SK-N-SH (cell line): ENCODE measurements around the gene ISLR. TPM values are rescaled to one million over a fixed set of nuclear protein-coding genes. Genes with fewer than 3 reads are reported as not detected.
A peak's percentile ranks its signal among the peaks of the same experiment; 100 is the strongest.

ENCODE experiments used
- CTCF ChIA-PET: fragments of 300-600, 350-600 bp; formaldehyde crosslinking; extraction: SDS; loops from one replicate; lab custom pipeline; 2021; lab: Yijun Ruan, JAX
- POLR2A ChIA-PET: fragments of 350-600 bp; sonication (Branson Sonifier 250); formaldehyde crosslinking; extraction: SDS; loops from one replicate; lab custom pipeline; 2020; ENCODE audit warnings: antibody characterized with exemption, inconsistent platforms; lab: Yijun Ruan, JAX
- DNase-seq: peaks from one replicate; pipeline ENCODE4 v3.0.0; 2012
- H2AFZ ChIP-seq: fragments of 200-600 bp; sonication (generic); 2 replicates; pipeline ENCODE4 v1.8.1; 2016; ENCODE audit warnings: antibody characterized with exemption, mild to moderate bottlenecking, low read depth
- H3F3A ChIP-seq: fragments of 200-600 bp; sonication (generic); replicated peaks from 2 replicates; pipeline ENCODE3; 2016; ENCODE audit warnings: antibody characterized with exemption, mild to moderate bottlenecking; ENCODE audit not compliant: insufficient read depth
- H3K27ac ChIP-seq, 2 experiments: fragments of 200-500 bp in 1 of 2; fragments of 200-600 bp in 1 of 2; sonication (Bioruptor generic) in 1 of 2; sonication (generic), shearing (Covaris generic) in 1 of 2; 2 replicates each; pipeline versions ENCODE4 v1.5.1 to v1.6.1; 2014 to 2016; ENCODE audit warnings: low read depth in 2 of 2, inconsistent platforms in 1 of 2, low read length in 1 of 2, mild to moderate bottlenecking in 1 of 2, mixed read lengths in 1 of 2
- H3K27me3 ChIP-seq: fragments of 200-600 bp; sonication (generic), shearing (Covaris generic); 2 replicates; pipeline ENCODE4 v1.6.1; 2016; ENCODE audit warnings: mixed run types; ENCODE audit not compliant: insufficient read depth
- H3K36me3 ChIP-seq, 2 experiments: fragments of 200-500 bp in 1 of 2; fragments of 200-600 bp in 1 of 2; sonication (Bioruptor generic) in 1 of 2; sonication (generic) in 1 of 2; replicated peaks in 1 of 2; 2 replicates each; pipeline versions ENCODE3 to v1.5.1; 2014 to 2016; ENCODE audit warnings: low read length in 1 of 2, mild to moderate bottlenecking in 1 of 2; ENCODE audit not compliant: insufficient read depth in 2 of 2, control insufficient read depth in 1 of 2
- H3K4me1 ChIP-seq, 2 experiments: fragments of 200-500 bp in 1 of 2; fragments of 200-600 bp in 1 of 2; sonication (Bioruptor generic) in 1 of 2; sonication (generic), shearing (Covaris generic) in 1 of 2; 2 replicates each; pipeline versions ENCODE4 v1.5.1 to v1.6.1; 2014 to 2016; ENCODE audit warnings: low read depth in 1 of 2, low read length in 1 of 2, mixed run types in 1 of 2; ENCODE audit not compliant: insufficient read depth in 2 of 2, control insufficient read depth in 1 of 2
- H3K4me2 ChIP-seq: fragments of 200-600 bp; sonication (generic), shearing (Covaris generic); 2 replicates; pipeline ENCODE4 v1.6.1; 2017; ENCODE audit warnings: mixed run types
- H3K4me3 ChIP-seq, 2 experiments: fragments of 200-500 bp in 1 of 2; fragments of 200-600 bp in 1 of 2; sonication (Bioruptor generic) in 1 of 2; sonication (generic), shearing (Covaris generic) in 1 of 2; 2 replicates each; pipeline versions ENCODE4 v1.5.1 to v1.8.1; 2014 to 2016; ENCODE audit warnings: low read depth in 2 of 2, inconsistent platforms in 1 of 2, low read length in 1 of 2, mild to moderate bottlenecking in 1 of 2, mixed read lengths in 1 of 2, moderate library complexity in 1 of 2
- H3K79me2 ChIP-seq: fragments of 200-600 bp; sonication (generic); 2 replicates; pipeline ENCODE4 v1.8.1; 2017; ENCODE audit warnings: mild to moderate bottlenecking; ENCODE audit not compliant: insufficient read depth
- H3K9ac ChIP-seq: fragments of 200-600 bp; sonication (generic); 2 replicates; pipeline ENCODE4 v1.6.1; 2017; ENCODE audit warnings: mixed run types
- H3K9me2 ChIP-seq: fragments of 200-600 bp; sonication (generic); 2 replicates; pipeline ENCODE4 v1.6.1; 2017; ENCODE audit warnings: mixed run types
- H3K9me3 ChIP-seq: fragments of 200-600 bp; sonication (generic); 2 replicates; pipeline ENCODE4 v1.6.1; 2017; ENCODE audit warnings: mixed run types, mild to moderate bottlenecking, moderate library complexity
- H4K20me1 ChIP-seq: fragments of 200-600 bp; sonication (generic); 2 replicates; pipeline ENCODE4 v1.6.1; 2017; ENCODE audit warnings: mild to moderate bottlenecking, mixed run types; ENCODE audit not compliant: insufficient read depth
- CTCF ChIP-seq: fragments of 200-600 bp; sonication (generic); IDR thresholded peaks from 2 replicates; pipeline ENCODE4 v1.6.1; 2017; ENCODE audit warnings: antibody characterized with exemption, mild to moderate bottlenecking, moderate library complexity
- EZH2phosphoT487 ChIP-seq: fragments of 200-600 bp; sonication (generic); IDR thresholded peaks from 2 replicates; pipeline ENCODE4 v1.6.1; 2017; ENCODE audit warnings: low read depth, mixed run types, mild to moderate bottlenecking, antibody characterized with exemption, moderate library complexity, borderline replicate concordance
- FOSL2 ChIP-seq: IDR thresholded peaks from 2 replicates; pipeline ENCODE4 v1.4.0; 2012; ENCODE audit warnings: low read depth, mild to moderate bottlenecking, moderate library complexity, borderline replicate concordance
- FOXM1 ChIP-seq: IDR thresholded peaks from 2 replicates; pipeline ENCODE4 v1.4.0; 2012; ENCODE audit warnings: low read depth, mild to moderate bottlenecking
- IRF3 ChIP-seq: fragments of 150-350 bp; IDR thresholded peaks from 2 replicates; pipeline ENCODE4 v1.6.1; 2016; ENCODE audit warnings: mild to moderate bottlenecking, low read depth, low read length
- NFIC ChIP-seq: IDR thresholded peaks from 2 replicates; pipeline ENCODE4 v1.4.0; 2012; ENCODE audit warnings: borderline replicate concordance
- RAD21 ChIP-seq: IDR thresholded peaks from 2 replicates; pipeline ENCODE4 v1.6.1; 2012; ENCODE audit warnings: mild to moderate bottlenecking, low read length
- RCOR1 ChIP-seq: fragments of 150-350 bp; IDR thresholded peaks from 2 replicates; pipeline ENCODE4 v1.6.1; 2017; ENCODE audit warnings: antibody characterized with exemption, low read length
- REST ChIP-seq: IDR thresholded peaks from 2 replicates; pipeline ENCODE4 v1.6.1; 2012; ENCODE audit warnings: mild to moderate bottlenecking, low read depth, low read length, moderate library complexity
- RXRA ChIP-seq: IDR thresholded peaks from 2 replicates; pipeline ENCODE4 v1.4.0; 2012; ENCODE audit warnings: low read depth, mild to moderate bottlenecking, borderline replicate concordance
- TAF1 ChIP-seq: IDR thresholded peaks from 2 replicates; pipeline ENCODE4 v1.6.1; 2012; ENCODE audit warnings: low read depth, mild to moderate bottlenecking, low read length, moderate library complexity, borderline replicate concordance
- TEAD4 ChIP-seq: IDR thresholded peaks from 2 replicates; pipeline ENCODE4 v1.4.0; 2012; ENCODE audit warnings: mild to moderate bottlenecking, borderline replicate concordance; ENCODE audit not compliant: insufficient read depth
- USF2 ChIP-seq: fragments of 150-350 bp; IDR thresholded peaks from 2 replicates; pipeline ENCODE4 v1.6.1; 2017; ENCODE audit warnings: antibody characterized with exemption, low read length, low read depth, borderline replicate concordance
- YY1 ChIP-seq: IDR thresholded peaks from 2 replicates; pipeline ENCODE4 v1.4.0; 2012; ENCODE audit warnings: low read depth, mild to moderate bottlenecking
- ZBTB33 ChIP-seq: IDR thresholded peaks from 2 replicates; pipeline ENCODE4 v1.4.0; 2012; ENCODE audit warnings: low read depth, borderline replicate concordance
- WGBS: methylation state at CpG from one replicate; pipeline ENCODE4 v1.1.6; 2017; ENCODE audit warnings: low lambda C conversion rate; 5-methylcytosine and 5-hydroxymethylcytosine counted together
- polyA plus RNA-seq, 3 experiments: library from polyadenylated mRNA; depleted of rRNA; stranded (reverse); fragments of >200 nt; gene quantifications; 2 replicates each; pipeline ENCODE4 v1.2.3, GENCODE V29; 2012

The ISLR gene
- polyA plus RNA-seq, 1 of the 3 experiments (the other 2 are of a cell fraction), result 7.3 TPM

- H3K9ac ChIP-seq, result no peak overlapping the region
- no peaks in the 10 kb centered on the region for H3F3A ChIP-seq
- no peaks in the 10 kb centered on the region for H3K79me2 ChIP-seq
- H3K4me3 ChIP-seq, result no peak overlapping the region
- H3K27ac ChIP-seq, result peak overlapping the region in 1 of 2 experiments; percentile 17; a peak in 1 of 4 replicates
- no peaks in the 10 kb centered on the region for H3K9me3 ChIP-seq
- H3K4me1 ChIP-seq, result peaks cover 18 to 60% of the 10 kb centered on the region in 2 experiments; a peak in 3 of 4 replicates
- H3K36me3 ChIP-seq, result no peaks in the 10 kb centered on the region
- DNase-seq, result peak; percentile 6
- H3K27me3 ChIP-seq, result no peaks in the 10 kb centered on the region
- H3K9me2 ChIP-seq, result no peaks in the 10 kb centered on the region
- POLR2A ChIA-PET, result interaction anchor here (1.2 to 2.9 kb wide), 4 partner anchors 16 to 121 kb away, joined by 3 to 11 read pairs (median 4); no protein-coding TSS in a partner anchor
- TF ChIP-seq YY1, result no peak
- TF ChIP-seq CTCF, result no peak
- no peak for TF ChIP-seq IRF3
- no peak for TF ChIP-seq RCOR1
- TF ChIP-seq RAD21, result no peak
- no peak for TF ChIP-seq REST
- TF ChIP-seq ZBTB33, result no peak
- no peak for TF ChIP-seq FOXM1
- no peak for TF ChIP-seq TAF1
- no peak for TF ChIP-seq TEAD4
- TF ChIP-seq RXRA, result no peak
- no peak for TF ChIP-seq EZH2phosphoT487
- TF ChIP-seq USF2, result no peak
- TF ChIP-seq NFIC, result no peak
- TF ChIP-seq FOSL2, result no peak
- H4K20me1 ChIP-seq, result no peaks in the 10 kb centered on the region
- CTCF ChIA-PET, result interaction anchor here (1.0 to 5.9 kb wide), 9 partner anchors 12 to 139 kb away, joined by 3 to 39 read pairs (median 4); no protein-coding TSS in a partner anchor
- 100% methylated on average over 1 of the region's 1 CpG for WGBS
- no peak overlapping the region for H3K4me2 ChIP-seq
- H2AFZ ChIP-seq, result no peak overlapping the region
Measured at GRCh38 chr15:74171965-74172541, 1.5 kb upstream of the ISLR start.
